GM23338 (cell line): ENCODE measurements around the gene MRPL34. TPM values are rescaled to one million over a fixed set of nuclear protein-coding genes. Genes with fewer than 3 reads are reported as not detected.

ENCODE experiments used
- ATAC-seq: fragments of 200-7000 bp; cut with Tn5 transposase; 3 replicates; pipeline ENCODE4 v1.9.1; 2020
- DNase-seq: peaks from one replicate; pipeline ENCODE4 v3.0.0-alpha.2; 2015; ENCODE audit warnings: low spot score
- H2AFZ ChIP-seq: fragments of 200-600 bp; sonication (generic); 2 replicates; pipeline ENCODE4 v1.8.0; 2016; ENCODE audit warnings: antibody characterized with exemption, mild to moderate bottlenecking, moderate library complexity
- H3F3A ChIP-seq: fragments of 200-600 bp; sonication (generic); replicated peaks from 2 replicates; pipeline ENCODE4 v1.8.0; 2017; ENCODE audit warnings: antibody characterized with exemption, mixed run types, low read depth
- H3K27ac ChIP-seq: fragments of 200-600 bp; sonication (generic); 2 replicates; pipeline ENCODE4 v1.6.1; 2016; ENCODE audit warnings: low read depth
- H3K27me3 ChIP-seq: fragments of 200-600 bp; sonication (generic); 2 replicates; pipeline ENCODE4 v1.8.0; 2016; ENCODE audit warnings: mild to moderate bottlenecking, mixed run types, moderate library complexity; ENCODE audit not compliant: insufficient read depth
- H3K36me3 ChIP-seq: fragments of 200-600 bp; sonication (generic); 2 replicates; pipeline ENCODE4 v1.8.0; 2016; ENCODE audit warnings: mild to moderate bottlenecking; ENCODE audit not compliant: insufficient read depth
- H3K4me1 ChIP-seq: fragments of 200-600 bp; sonication (generic); 2 replicates; pipeline ENCODE4 v1.8.0; 2016; ENCODE audit warnings: mild to moderate bottlenecking, moderate library complexity; ENCODE audit not compliant: insufficient read depth
- H3K4me2 ChIP-seq: fragments of 200-600 bp; sonication (generic); 2 replicates; pipeline ENCODE4 v1.7.1; 2017; ENCODE audit warnings: mixed run types
- H3K4me3 ChIP-seq: fragments of 200-600 bp; sonication (generic); 2 replicates; pipeline ENCODE4 v1.6.1; 2016; ENCODE audit warnings: mixed run types
- H3K79me2 ChIP-seq: fragments of 200-600 bp; sonication (generic); replicated peaks from 2 replicates; pipeline ENCODE4 v1.8.0; 2017; ENCODE audit warnings: mild to moderate bottlenecking; ENCODE audit not compliant: insufficient read depth
- H3K9me2 ChIP-seq: fragments of 200-600 bp; sonication (generic); 2 replicates; pipeline ENCODE4 v1.8.0; 2017; ENCODE audit not compliant: insufficient read depth
- H4K20me1 ChIP-seq: fragments of 200-600 bp; sonication (generic); replicated peaks from 2 replicates; pipeline ENCODE4 v1.8.0; 2017; ENCODE audit warnings: mild to moderate bottlenecking; ENCODE audit not compliant: insufficient read depth
- H3K27ac Mint-ChIP-seq: 2 replicates; pipeline ENCODE4 v1.8.0; 2020; ENCODE audit warnings: inconsistent platforms, mild to moderate bottlenecking, moderate library complexity, mixed read lengths
- H3K27me3 Mint-ChIP-seq: 3 replicates; pipeline ENCODE4 v1.8.0; 2022; ENCODE audit warnings: low read depth, mild to moderate bottlenecking, moderate library complexity, mixed read lengths, inconsistent platforms; ENCODE audit not compliant: insufficient read depth, poor library complexity
- H3K36me3 Mint-ChIP-seq: 3 replicates; pipeline ENCODE4 v1.8.0; 2021; ENCODE audit warnings: low read depth, mild to moderate bottlenecking, inconsistent platforms, moderate library complexity, mixed read lengths
- H3K4me1 Mint-ChIP-seq: 3 replicates; pipeline ENCODE4 v1.8.0; 2020; ENCODE audit warnings: mild to moderate bottlenecking, inconsistent platforms, mixed read lengths
- H3K4me3 Mint-ChIP-seq: 3 replicates; pipeline ENCODE4 v1.8.0; 2021; ENCODE audit warnings: moderate library complexity, mild to moderate bottlenecking, inconsistent platforms, mixed read lengths
- H3K9me3 Mint-ChIP-seq: 3 replicates; pipeline ENCODE4 v1.8.0; 2020; ENCODE audit warnings: moderate library complexity, mild to moderate bottlenecking, inconsistent platforms, mixed read lengths
- CREB1 ChIP-seq: fragments of 250-450 bp; sonication (Bioruptor Pico); IDR thresholded peaks from 2 replicates; pipeline ENCODE4 v1.5.0; 2020; ENCODE audit warnings: low read depth, mild to moderate bottlenecking, moderate library complexity
- JUNB ChIP-seq: IDR thresholded peaks from one replicate; pipeline ENCODE4 v1.6.1; 2016; ENCODE audit warnings: antibody characterized with exemption; ENCODE audit not compliant: unreplicated experiment
- NANOG ChIP-seq: IDR thresholded peaks from 2 replicates; pipeline ENCODE4 v1.6.1; 2016; ENCODE audit warnings: antibody characterized with exemption, borderline replicate concordance
- ZNF331 ChIP-seq: fragments of 250-450 bp; sonication (Bioruptor Pico); IDR thresholded peaks from 2 replicates; pipeline ENCODE4 v1.5.0; 2020; ENCODE audit warnings: low read depth, mild to moderate bottlenecking, moderate library complexity
- polyA plus RNA-seq: library from polyadenylated mRNA; unstranded; fragments of >200 nt; fragmentation: Nextera tagmentation; extraction: Ambion mirVana; gene quantifications from 2 replicates; pipeline ENCODE4 v1.2.1, GENCODE V29; 2016
- total RNA-seq: library from RNA; depleted of rRNA; stranded (reverse); fragments of >200 nt; shearing (Covaris generic); gene quantifications from 2 replicates; pipeline ENCODE4 v1.2.3, GENCODE V29; 2014
- TF ChIP-seq, protein P1 (sequence below): fragments of 250-450 bp; sonication (Bioruptor Pico); IDR thresholded peaks from 2 replicates; pipeline ENCODE4 v1.5.0; 2020; ENCODE audit warnings: mild to moderate bottlenecking, moderate library complexity
- TF ChIP-seq, protein P2 (sequence below): IDR thresholded peaks from one replicate; pipeline ENCODE4 v1.6.1; 2018; ENCODE audit warnings: antibody characterized with exemption; ENCODE audit not compliant: unreplicated experiment

Gene MRPL34
- total and polyA plus RNA-seq, 2 experiments from 2014 or later, result 59.9 to 266 TPM

DNA sequence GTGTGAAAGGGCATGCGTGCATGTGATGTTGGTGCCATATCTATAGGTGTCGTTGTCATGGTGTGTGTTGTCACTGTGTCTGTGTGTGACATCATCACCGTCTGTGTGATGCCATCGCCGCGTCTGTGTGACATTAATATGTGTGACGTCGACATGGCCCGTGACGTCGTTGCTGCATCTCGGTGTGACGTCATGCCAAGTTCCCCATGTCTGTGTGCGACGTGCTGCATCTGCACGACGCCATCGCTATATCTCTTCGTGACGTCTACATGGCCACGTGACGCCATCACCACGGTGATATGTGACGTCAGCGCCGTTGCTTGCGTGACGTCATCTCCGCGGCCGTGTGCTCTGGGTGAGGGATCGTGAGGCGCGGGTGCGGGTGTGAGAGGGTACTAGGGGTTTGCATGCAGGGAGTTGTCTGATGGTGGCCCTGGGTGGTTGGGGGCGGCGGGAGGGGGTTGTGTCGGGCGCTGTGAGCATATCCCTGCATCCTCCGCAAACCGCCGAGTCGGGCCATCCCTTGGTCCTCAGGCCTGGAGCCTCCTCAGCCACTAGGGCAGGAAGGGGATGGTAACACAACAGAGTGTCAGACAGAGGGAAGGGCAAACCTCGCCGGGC is 46.3 kb downstream of the MRPL34 start:
- DNase-seq (no peak), ATAC-seq (no peak)
- Mint-ChIP-seq H3K4me3 (no peak overlapping the region), H3K9me3 (no peaks in the 10 kb centered on the region), H3K4me1 (peaks cover 18% of the 10 kb centered on the region), H3K27me3 (peaks cover 22% of the 10 kb centered on the region), H3K36me3 (no peaks in the 10 kb centered on the region), H3K27ac (no peak overlapping the region)
- no peaks in the 10 kb centered on the region for H3F3A ChIP-seq
- H2AFZ ChIP-seq, result no peak overlapping the region
- H3K79me2 ChIP-seq, result no peaks in the 10 kb centered on the region
- no peak overlapping the region for H3K4me3 ChIP-seq
- no peak overlapping the region for H3K27ac ChIP-seq
- TF ChIP-seq CREB1, result 0 out of 2 replicates have a peak, but pooled peaks have one; percentile 61
- TF ChIP-seq, protein P1, sequence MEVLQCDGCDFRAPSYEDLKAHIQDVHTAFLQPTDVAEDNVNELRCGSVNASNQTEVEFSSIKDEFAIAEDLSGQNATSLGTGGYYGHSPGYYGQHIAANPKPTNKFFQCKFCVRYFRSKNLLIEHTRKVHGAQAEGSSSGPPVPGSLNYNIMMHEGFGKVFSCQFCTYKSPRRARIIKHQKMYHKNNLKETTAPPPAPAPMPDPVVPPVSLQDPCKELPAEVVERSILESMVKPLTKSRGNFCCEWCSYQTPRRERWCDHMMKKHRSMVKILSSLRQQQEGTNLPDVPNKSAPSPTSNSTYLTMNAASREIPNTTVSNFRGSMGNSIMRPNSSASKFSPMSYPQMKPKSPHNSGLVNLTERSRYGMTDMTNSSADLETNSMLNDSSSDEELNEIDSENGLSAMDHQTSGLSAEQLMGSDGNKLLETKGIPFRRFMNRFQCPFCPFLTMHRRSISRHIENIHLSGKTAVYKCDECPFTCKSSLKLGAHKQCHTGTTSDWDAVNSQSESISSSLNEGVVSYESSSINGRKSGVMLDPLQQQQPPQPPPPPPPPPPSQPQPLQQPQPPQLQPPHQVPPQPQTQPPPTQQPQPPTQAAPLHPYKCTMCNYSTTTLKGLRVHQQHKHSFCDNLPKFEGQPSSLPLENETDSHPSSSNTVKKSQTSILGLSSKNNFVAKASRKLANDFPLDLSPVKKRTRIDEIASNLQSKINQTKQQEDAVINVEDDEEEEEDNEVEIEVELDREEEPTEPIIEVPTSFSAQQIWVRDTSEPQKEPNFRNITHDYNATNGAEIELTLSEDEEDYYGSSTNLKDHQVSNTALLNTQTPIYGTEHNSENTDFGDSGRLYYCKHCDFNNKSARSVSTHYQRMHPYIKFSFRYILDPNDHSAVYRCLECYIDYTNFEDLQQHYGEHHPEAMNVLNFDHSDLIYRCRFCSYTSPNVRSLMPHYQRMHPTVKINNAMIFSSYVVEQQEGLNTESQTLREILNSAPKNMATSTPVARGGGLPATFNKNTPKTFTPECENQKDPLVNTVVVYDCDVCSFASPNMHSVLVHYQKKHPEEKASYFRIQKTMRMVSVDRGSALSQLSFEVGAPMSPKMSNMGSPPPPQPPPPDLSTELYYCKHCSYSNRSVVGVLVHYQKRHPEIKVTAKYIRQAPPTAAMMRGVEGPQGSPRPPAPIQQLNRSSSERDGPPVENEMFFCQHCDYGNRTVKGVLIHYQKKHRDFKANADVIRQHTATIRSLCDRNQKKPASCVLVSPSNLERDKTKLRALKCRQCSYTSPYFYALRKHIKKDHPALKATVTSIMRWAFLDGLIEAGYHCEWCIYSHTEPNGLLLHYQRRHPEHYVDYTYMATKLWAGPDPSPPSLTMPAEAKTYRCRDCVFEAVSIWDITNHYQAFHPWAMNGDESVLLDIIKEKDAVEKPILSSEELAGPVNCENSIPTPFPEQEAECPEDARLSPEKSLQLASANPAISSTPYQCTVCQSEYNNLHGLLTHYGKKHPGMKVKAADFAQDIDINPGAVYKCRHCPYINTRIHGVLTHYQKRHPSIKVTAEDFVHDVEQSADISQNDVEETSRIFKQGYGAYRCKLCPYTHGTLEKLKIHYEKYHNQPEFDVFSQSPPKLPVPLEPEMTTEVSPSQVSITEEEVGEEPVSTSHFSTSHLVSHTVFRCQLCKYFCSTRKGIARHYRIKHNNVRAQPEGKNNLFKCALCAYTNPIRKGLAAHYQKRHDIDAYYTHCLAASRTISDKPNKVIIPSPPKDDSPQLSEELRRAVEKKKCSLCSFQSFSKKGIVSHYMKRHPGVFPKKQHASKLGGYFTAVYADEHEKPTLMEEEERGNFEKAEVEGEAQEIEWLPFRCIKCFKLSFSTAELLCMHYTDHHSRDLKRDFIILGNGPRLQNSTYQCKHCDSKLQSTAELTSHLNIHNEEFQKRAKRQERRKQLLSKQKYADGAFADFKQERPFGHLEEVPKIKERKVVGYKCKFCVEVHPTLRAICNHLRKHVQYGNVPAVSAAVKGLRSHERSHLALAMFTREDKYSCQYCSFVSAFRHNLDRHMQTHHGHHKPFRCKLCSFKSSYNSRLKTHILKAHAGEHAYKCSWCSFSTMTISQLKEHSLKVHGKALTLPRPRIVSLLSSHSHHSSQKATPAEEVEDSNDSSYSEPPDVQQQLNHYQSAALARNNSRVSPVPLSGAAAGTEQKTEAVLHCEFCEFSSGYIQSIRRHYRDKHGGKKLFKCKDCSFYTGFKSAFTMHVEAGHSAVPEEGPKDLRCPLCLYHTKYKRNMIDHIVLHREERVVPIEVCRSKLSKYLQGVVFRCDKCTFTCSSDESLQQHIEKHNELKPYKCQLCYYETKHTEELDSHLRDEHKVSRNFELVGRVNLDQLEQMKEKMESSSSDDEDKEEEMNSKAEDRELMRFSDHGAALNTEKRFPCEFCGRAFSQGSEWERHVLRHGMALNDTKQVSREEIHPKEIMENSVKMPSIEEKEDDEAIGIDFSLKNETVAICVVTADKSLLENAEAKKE (CRISPR knock-in tag), result no peak
- H3K4me2 ChIP-seq, result no peak overlapping the region
- peaks cover 6% of the 10 kb centered on the region; the same call in 1 of the 2 replicates for H3K4me1 ChIP-seq
- no peaks in the 10 kb centered on the region for H3K27me3 ChIP-seq
- no peaks in the 10 kb centered on the region for H3K9me2 ChIP-seq
- H4K20me1 ChIP-seq, result no peaks in the 10 kb centered on the region
- no peaks in the 10 kb centered on the region for H3K36me3 ChIP-seq

DNA sequence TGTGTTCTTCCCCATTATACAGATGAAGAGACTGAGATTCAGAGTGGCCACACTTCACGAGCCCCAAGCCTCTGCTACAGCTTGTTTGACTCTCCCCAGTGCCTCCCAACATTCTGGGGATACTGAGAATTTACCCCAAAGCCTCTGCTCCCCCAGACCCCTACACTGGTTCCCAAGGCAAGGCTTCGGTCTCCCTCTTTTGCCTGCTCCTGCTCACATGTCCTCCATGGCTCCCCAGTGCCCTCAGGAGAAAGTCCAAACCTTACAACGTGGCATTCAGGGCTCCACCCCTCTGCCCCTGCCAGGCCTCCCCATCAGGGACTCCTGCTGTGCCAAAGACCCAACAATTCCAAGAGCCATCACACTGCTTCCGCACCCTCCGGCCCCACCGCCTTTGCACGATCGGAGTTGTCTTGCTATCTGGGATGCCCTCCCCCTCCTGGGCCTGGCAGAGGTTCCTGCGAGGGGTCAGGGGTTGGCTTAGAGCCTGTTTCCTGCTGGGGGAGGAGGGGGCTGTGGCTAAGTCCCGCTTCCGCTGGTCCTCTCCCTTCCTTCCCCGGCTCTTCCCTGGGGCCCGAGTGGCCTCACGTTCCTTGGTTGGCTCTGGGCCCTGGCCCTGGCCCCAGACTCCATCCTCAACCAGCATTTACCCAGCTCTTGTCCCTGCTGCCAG is 47.1 kb downstream of the MRPL34 start:
- H3K27me3 Mint-ChIP-seq, result peaks cover 15% of the 10 kb centered on the region
- H3K4me1 ChIP-seq, result peaks cover 6% of the 10 kb centered on the region; the same call in 1 of the 2 replicates
- H3K4me2 ChIP-seq, result no peak overlapping the region
- H3K27ac Mint-ChIP-seq, result no peak overlapping the region
- H3K36me3 ChIP-seq, result no peaks in the 10 kb centered on the region
- H3K27me3 ChIP-seq, result no peaks in the 10 kb centered on the region
- H3F3A ChIP-seq, result no peaks in the 10 kb centered on the region
- no peak for ATAC-seq
- no peak overlapping the region for H3K4me3 Mint-ChIP-seq
- H2AFZ ChIP-seq, result peak overlapping the region; percentile 63
- no peaks in the 10 kb centered on the region for H3K9me3 Mint-ChIP-seq
- no peak overlapping the region for H3K4me3 ChIP-seq
- H3K36me3 Mint-ChIP-seq, result no peaks in the 10 kb centered on the region
- no peak overlapping the region for H3K27ac ChIP-seq
- no peaks in the 10 kb centered on the region for H4K20me1 ChIP-seq
- no peaks in the 10 kb centered on the region for H3K79me2 ChIP-seq
- H3K4me1 Mint-ChIP-seq, result peaks cover 15% of the 10 kb centered on the region
- DNase-seq, result no peak
- no peaks in the 10 kb centered on the region for H3K9me2 ChIP-seq
- TF ChIP-seq NANOG (no peak), JUNB (no peak), ZNF331 (CRISPR knock-in tag) (no peak)
- TF ChIP-seq, protein P2, sequence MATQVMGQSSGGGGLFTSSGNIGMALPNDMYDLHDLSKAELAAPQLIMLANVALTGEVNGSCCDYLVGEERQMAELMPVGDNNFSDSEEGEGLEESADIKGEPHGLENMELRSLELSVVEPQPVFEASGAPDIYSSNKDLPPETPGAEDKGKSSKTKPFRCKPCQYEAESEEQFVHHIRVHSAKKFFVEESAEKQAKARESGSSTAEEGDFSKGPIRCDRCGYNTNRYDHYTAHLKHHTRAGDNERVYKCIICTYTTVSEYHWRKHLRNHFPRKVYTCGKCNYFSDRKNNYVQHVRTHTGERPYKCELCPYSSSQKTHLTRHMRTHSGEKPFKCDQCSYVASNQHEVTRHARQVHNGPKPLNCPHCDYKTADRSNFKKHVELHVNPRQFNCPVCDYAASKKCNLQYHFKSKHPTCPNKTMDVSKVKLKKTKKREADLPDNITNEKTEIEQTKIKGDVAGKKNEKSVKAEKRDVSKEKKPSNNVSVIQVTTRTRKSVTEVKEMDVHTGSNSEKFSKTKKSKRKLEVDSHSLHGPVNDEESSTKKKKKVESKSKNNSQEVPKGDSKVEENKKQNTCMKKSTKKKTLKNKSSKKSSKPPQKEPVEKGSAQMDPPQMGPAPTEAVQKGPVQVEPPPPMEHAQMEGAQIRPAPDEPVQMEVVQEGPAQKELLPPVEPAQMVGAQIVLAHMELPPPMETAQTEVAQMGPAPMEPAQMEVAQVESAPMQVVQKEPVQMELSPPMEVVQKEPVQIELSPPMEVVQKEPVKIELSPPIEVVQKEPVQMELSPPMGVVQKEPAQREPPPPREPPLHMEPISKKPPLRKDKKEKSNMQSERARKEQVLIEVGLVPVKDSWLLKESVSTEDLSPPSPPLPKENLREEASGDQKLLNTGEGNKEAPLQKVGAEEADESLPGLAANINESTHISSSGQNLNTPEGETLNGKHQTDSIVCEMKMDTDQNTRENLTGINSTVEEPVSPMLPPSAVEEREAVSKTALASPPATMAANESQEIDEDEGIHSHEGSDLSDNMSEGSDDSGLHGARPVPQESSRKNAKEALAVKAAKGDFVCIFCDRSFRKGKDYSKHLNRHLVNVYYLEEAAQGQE, result no peak
